GM12878 (cell line): ENCODE results near the gene CD101. TPM values are rescaled to one million over a fixed set of nuclear protein-coding genes. Genes with fewer than 3 reads are reported as not detected.

ENCODE experiments used
- ATAC-seq: fragments of 200-7000 bp; cut with Tn5 transposase; 3 replicates; pipeline ENCODE4 v1.9.1; 2020; ENCODE audit warnings: mild to moderate bottlenecking, moderate library complexity
- BruUV-seq: library from RNA; stranded (reverse); fragments of 400-500 nt; replicated peaks from 2 replicates; lab custom pipeline; 2021; lab: Mats Ljungman, UMichigan
- CTCF ChIA-PET: fragments of 300-600 bp; sonication (Branson Sonifier 250); formaldehyde crosslinking; extraction: SDS; loops from one replicate; lab custom pipeline; 2021; ENCODE audit warnings: inconsistent platforms; lab: Yijun Ruan, JAX
- POLR2A ChIA-PET: fragments of 350-600 bp; formaldehyde crosslinking; extraction: SDS; loops from one replicate; lab custom pipeline; 2021; ENCODE audit warnings: inconsistent platforms; lab: Charles Lee
- RAD21 ChIA-PET: fragments of 300-600 bp; sonication (Branson Sonifier 250); formaldehyde crosslinking; loops from one replicate; lab custom pipeline; 2023; ENCODE audit warnings: antibody characterized with exemption; ENCODE audit not compliant: unreplicated experiment; lab: Charles Lee
- SMC1A ChIA-PET: fragments of 300-600 bp; sonication (Branson Sonifier 250); formaldehyde crosslinking; loops from one replicate; lab custom pipeline; 2023; ENCODE audit not compliant: unreplicated experiment, uncharacterized antibody; lab: Charles Lee
- DNase-seq: peaks from one replicate; pipeline ENCODE4 v3.0.0-alpha.2; 2011; ENCODE audit warnings: low read depth, low spot score
- FAIRE-seq: peaks from 3 replicates; lab custom pipeline; 2011; peaks lifted over from hg19 to GRCh38; lab: Jason Lieb, UNC
- H2AFZ ChIP-seq: 2 replicates; pipeline ENCODE4 v1.6.0; 2011; ENCODE audit warnings: low read depth, low read length, control low read depth; ENCODE audit not compliant: control insufficient read depth
- H3K27ac ChIP-seq: 2 replicates; pipeline ENCODE4 v1.5.1; 2011; ENCODE audit warnings: control low read depth; ENCODE audit not compliant: control insufficient read depth, insufficient read depth
- H3K27me3 ChIP-seq, 2 experiments: replicated peaks in 1 of 2; 2 replicates each; pipeline versions ENCODE4 v1.6.0 to v1.6.1; 2011; ENCODE audit warnings: low read length in 1 of 2; ENCODE audit not compliant: control insufficient read depth in 2 of 2, insufficient read depth in 2 of 2
- H3K36me3 ChIP-seq, 2 experiments: 2 replicates each; pipeline ENCODE4 v1.5.1; 2011; ENCODE audit warnings: low read length in 1 of 2; ENCODE audit not compliant: control insufficient read depth in 2 of 2, insufficient read depth in 2 of 2
- H3K4me1 ChIP-seq: 2 replicates; pipeline ENCODE4 v1.6.1; 2011; ENCODE audit warnings: mild to moderate bottlenecking, low read length, moderate library complexity, mixed read lengths; ENCODE audit not compliant: control insufficient read depth, insufficient read depth
- H3K4me2 ChIP-seq: 2 replicates; pipeline ENCODE4 v1.6.0; 2011; ENCODE audit warnings: control low read depth; ENCODE audit not compliant: control insufficient read depth, insufficient read depth
- H3K4me3 ChIP-seq: fragments of 200-600 bp; sonication (generic); 2 replicates; pipeline ENCODE4 v1.5.1; 2016
- H3K79me2 ChIP-seq: 2 replicates; pipeline ENCODE4 v1.6.0; 2011; ENCODE audit warnings: low read length; ENCODE audit not compliant: control insufficient read depth, insufficient read depth
- H3K9ac ChIP-seq: 2 replicates; pipeline ENCODE4 v1.8.0; 2011; ENCODE audit warnings: low read length, control low read depth, mixed read lengths; ENCODE audit not compliant: control insufficient read depth, insufficient read depth
- H3K9me3 ChIP-seq: replicated peaks from 3 replicates; pipeline ENCODE4 v1.5.1; 2011; ENCODE audit warnings: mild to moderate bottlenecking, low read length; ENCODE audit not compliant: control insufficient read depth, insufficient read depth
- H4K20me1 ChIP-seq: 2 replicates; pipeline ENCODE4 v1.6.0; 2011; ENCODE audit not compliant: control insufficient read depth, insufficient read depth
- IKZF1 ChIP-seq: fragments of 450-650 bp; conservative IDR thresholded peaks from 2 replicates; pipeline ENCODE4 v1.6.1; 2017; ENCODE audit warnings: antibody characterized with exemption, mild to moderate bottlenecking
- JUNB ChIP-seq: IDR thresholded peaks from 2 replicates; pipeline ENCODE4 v1.6.1; 2016; ENCODE audit warnings: antibody characterized with exemption, mild to moderate bottlenecking
- NFYA ChIP-seq: IDR thresholded peaks from 2 replicates; pipeline ENCODE4 v1.6.1; 2011; ENCODE audit warnings: low read depth, mild to moderate bottlenecking, low read length, improper control_type of control experiment, borderline replicate concordance
- SMC3 ChIP-seq: IDR thresholded peaks from 2 replicates; pipeline ENCODE4 v1.6.1; 2011; ENCODE audit warnings: low read length, improper control_type of control experiment, borderline replicate concordance
- SP1 ChIP-seq: IDR thresholded peaks from one replicate; pipeline ENCODE4 v1.6.1; 2011; ENCODE audit warnings: low read depth, low read length
- WGBS: methylation state at CpG from one replicate; pipeline ENCODE4 v1.1.6; 2016; ENCODE audit warnings: low lambda C conversion rate; ENCODE audit not compliant: insufficient replicate concordance, insufficient coverage; ENCODE audit errors: missing lambda C conversion rate; 5-methylcytosine and 5-hydroxymethylcytosine counted together
- in situ Hi-C: fragments of 300-500 bp; cut with MboI; formaldehyde crosslinking; loops from 9 replicates; pipeline ENCODE4 v1.14.3; 2018; ENCODE audit warnings: mixed read lengths
- intact Hi-C: fragments of 100-400 bp; cut with micrococcal nuclease; formaldehyde crosslinking; loops from one replicate; pipeline ENCODE4 v1.14.2; 2022; ENCODE audit not compliant: unreplicated experiment
- polyA plus RNA-seq, 11 experiments: library from polyadenylated mRNA; depleted of rRNA in 4 of 11; unstranded in 6 of 11; stranded (reverse) in 5 of 11; fragments of >200 nt; fragmentation: Nextera tagmentation in 4 of 11; fragmentation: Illumina TruSeq in 1 of 11; extraction: Ambion mirVana in 4 of 11; extraction: Trizol in 1 of 11; gene quantifications; 1 replicate in 1 of 11; 2 replicates in 10 of 11; pipeline versions ENCODE4 v1.2.1 to v1.2.3, GENCODE V29; 2011 to 2016; ENCODE audit warnings: inconsistent platforms in 2 of 11, missing spikeins in 2 of 11, low read depth in 1 of 11
- total RNA-seq, 4 experiments: library from RNA; depleted of rRNA in 3 of 4; stranded (reverse); fragments of >200 nt in 3 of 4; fragmentation: Illumina TruSeq in 1 of 4; extraction: Trizol in 1 of 4; gene quantifications; 2 replicates each; pipeline versions ENCODE4 v1.2.1 to v1.2.3, GENCODE V29; 2013 to 2021
- TF ChIP-seq, protein P1 (sequence below): IDR thresholded peaks from 2 replicates; pipeline ENCODE4 v1.6.1; 2012; ENCODE audit warnings: low read depth, low read length, improper control_type of control experiment
- TF ChIP-seq, protein P2 (sequence below): fragments of 450-650 bp; IDR thresholded peaks from 2 replicates; pipeline ENCODE4 v1.6.1; 2014; ENCODE audit warnings: mild to moderate bottlenecking
- TF ChIP-seq, protein P3 (sequence below): fragments of 450-650 bp; IDR thresholded peaks from 2 replicates; pipeline ENCODE4 v1.6.1; 2017; ENCODE audit warnings: borderline replicate concordance

The CD101 gene
- total and polyA plus RNA-seq, 10 of the 15 experiments (the other 5 are each of a cell fraction or from before 2014, with no cell fraction given), result 0.56 to 7.9 (median 2.9) TPM

DNA sequence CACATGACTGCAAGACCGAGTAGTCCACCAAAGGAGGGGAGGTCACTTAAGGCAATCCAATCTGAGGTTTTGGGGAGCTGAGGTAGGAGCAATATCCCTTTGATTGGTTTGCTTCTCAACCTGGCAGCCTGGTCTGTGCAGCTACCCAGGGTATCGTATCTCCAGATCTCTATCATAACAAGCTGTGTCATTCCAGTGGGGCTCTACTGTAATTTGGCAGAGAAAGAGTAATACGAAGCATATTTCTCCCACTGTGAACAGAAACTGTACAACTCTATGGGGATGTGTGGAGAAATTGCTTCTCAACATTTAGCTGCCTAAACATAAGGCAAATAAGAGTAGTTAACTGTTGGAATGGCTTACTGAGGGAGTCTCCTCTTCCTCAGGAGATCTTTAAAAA lies 20.6 kb downstream of the CD101 start:
- no TSS peak for BruUV-seq
- DNase-seq (no peak), ATAC-seq (no peak), FAIRE-seq (no peak)
- ChIA-PET CTCF (interaction anchor here (1.1 to 1.6 kb wide), 4 partner anchors 13 to 350 kb away, joined by 3 to 4 read pairs (median 3); no protein-coding TSS in a partner anchor), POLR2A (no interaction called here), SMC1A (interaction anchor here (1.0 to 1.6 kb wide), 6 partner anchors 11 to 288 kb away, joined by 3 to 5 read pairs (median 3); no protein-coding TSS in a partner anchor), RAD21 (no interaction called here)
- Histone ChIP-seq H3K27ac (no peak overlapping the region), H3K4me1 (peaks cover 5% of the 10 kb centered on the region; the same call in 1 of the 2 replicates), H3K9ac (no peak overlapping the region), H3K4me2 (no peak overlapping the region), H3K4me3 (no peak overlapping the region), H4K20me1 (no peaks in the 10 kb centered on the region), H3K36me3 (no peaks in the 10 kb centered on the region), H3K9me3 (no peaks in the 10 kb centered on the region), H3K79me2 (no peaks in the 10 kb centered on the region), H2AFZ (no peak overlapping the region), H3K27me3 (no peaks in the 10 kb centered on the region)
- 59% methylated on average over 3 of the region's 3 CpGs for WGBS
- TF ChIP-seq, protein P1, sequence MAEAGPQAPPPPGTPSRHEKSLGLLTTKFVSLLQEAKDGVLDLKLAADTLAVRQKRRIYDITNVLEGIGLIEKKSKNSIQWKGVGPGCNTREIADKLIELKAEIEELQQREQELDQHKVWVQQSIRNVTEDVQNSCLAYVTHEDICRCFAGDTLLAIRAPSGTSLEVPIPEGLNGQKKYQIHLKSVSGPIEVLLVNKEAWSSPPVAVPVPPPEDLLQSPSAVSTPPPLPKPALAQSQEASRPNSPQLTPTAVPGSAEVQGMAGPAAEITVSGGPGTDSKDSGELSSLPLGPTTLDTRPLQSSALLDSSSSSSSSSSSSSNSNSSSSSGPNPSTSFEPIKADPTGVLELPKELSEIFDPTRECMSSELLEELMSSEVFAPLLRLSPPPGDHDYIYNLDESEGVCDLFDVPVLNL, result no peak
- TF ChIP-seq, protein P2, sequence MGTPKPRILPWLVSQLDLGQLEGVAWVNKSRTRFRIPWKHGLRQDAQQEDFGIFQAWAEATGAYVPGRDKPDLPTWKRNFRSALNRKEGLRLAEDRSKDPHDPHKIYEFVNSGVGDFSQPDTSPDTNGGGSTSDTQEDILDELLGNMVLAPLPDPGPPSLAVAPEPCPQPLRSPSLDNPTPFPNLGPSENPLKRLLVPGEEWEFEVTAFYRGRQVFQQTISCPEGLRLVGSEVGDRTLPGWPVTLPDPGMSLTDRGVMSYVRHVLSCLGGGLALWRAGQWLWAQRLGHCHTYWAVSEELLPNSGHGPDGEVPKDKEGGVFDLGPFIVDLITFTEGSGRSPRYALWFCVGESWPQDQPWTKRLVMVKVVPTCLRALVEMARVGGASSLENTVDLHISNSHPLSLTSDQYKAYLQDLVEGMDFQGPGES, result no peak
- TF ChIP-seq, protein P3, sequence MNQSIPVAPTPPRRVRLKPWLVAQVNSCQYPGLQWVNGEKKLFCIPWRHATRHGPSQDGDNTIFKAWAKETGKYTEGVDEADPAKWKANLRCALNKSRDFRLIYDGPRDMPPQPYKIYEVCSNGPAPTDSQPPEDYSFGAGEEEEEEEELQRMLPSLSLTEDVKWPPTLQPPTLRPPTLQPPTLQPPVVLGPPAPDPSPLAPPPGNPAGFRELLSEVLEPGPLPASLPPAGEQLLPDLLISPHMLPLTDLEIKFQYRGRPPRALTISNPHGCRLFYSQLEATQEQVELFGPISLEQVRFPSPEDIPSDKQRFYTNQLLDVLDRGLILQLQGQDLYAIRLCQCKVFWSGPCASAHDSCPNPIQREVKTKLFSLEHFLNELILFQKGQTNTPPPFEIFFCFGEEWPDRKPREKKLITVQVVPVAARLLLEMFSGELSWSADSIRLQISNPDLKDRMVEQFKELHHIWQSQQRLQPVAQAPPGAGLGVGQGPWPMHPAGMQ, result no peak
- TF ChIP-seq IKZF1 (no peak), SP1 (no peak), JUNB (no peak), SMC3 (no peak), NFYA (no peak)
- in situ Hi-C loops, result no loop called here
- intact Hi-C loops, result no loop called here
